Heart left ventricle (tissue), 16 donors: Measurements from ENCODE around the gene TRERF1. TPM values are rescaled to one million over a fixed set of nuclear protein-coding genes. Genes with fewer than 3 reads are reported as not detected.

Source experiments
- ATAC-seq, 4 donors: fragments of 200-7000 bp; cut with Tn5 transposase; one replicate each; pipeline ENCODE4 v1.9.1; 2020 to 2022; ENCODE audit warnings: moderate library complexity in 4 of 4, mild to moderate bottlenecking in 3 of 4, moderate number of reproducible peaks in 1 of 4
- DNase-seq, 5 donors: peaks; one replicate each; pipeline ENCODE4 v3.0.0-alpha.2; 2020
- H3K27ac ChIP-seq, 12 donors: fragments of 200-600 bp; sonication (generic) in 4 of 12; one replicate each; pipeline versions ENCODE4 v1.5.0 to v1.8.0; 2016 to 2022; ENCODE audit warnings: mild to moderate bottlenecking in 2 of 12
- H3K27me3 ChIP-seq, 9 donors: fragments of 200-600 bp; sonication (generic) in 2 of 9; one replicate each; pipeline versions ENCODE4 v1.5.1 to v1.8.0; 2016 to 2022; ENCODE audit warnings: mild to moderate bottlenecking in 3 of 9
- H3K36me3 ChIP-seq, 9 donors: fragments of 200-600 bp; sonication (generic) in 2 of 9; one replicate each; pipeline versions ENCODE4 v1.5.0 to v1.8.0; 2018 to 2022; ENCODE audit warnings: mild to moderate bottlenecking in 2 of 9
- H3K4me1 ChIP-seq, 12 donors: fragments of 200-600 bp; sonication (generic) in 4 of 12; one replicate each; pipeline versions ENCODE4 v1.5.0 to v1.8.0; 2016 to 2022; ENCODE audit warnings: mild to moderate bottlenecking in 3 of 12
- H3K4me3 ChIP-seq, 12 donors: fragments of 200-600 bp; sonication (generic) in 4 of 12; one replicate each; pipeline versions ENCODE4 v1.5.0 to v1.8.0; 2017 to 2022; ENCODE audit warnings: mild to moderate bottlenecking in 9 of 12, moderate library complexity in 4 of 12
- H3K9me3 ChIP-seq, 12 donors: fragments of 200-600 bp; sonication (generic) in 4 of 12; one replicate each; pipeline versions ENCODE4 v1.5.0 to v1.8.0; 2016 to 2022; ENCODE audit warnings: mild to moderate bottlenecking in 1 of 12
- CTCF ChIP-seq, 12 donors: fragments of 200-600 bp; sonication (generic) in 4 of 12; IDR thresholded peaks; one replicate each; pipeline versions ENCODE4 v1.5.0 to v1.8.0; 2018 to 2022; ENCODE audit warnings: antibody characterized with exemption in 12 of 12, mild to moderate bottlenecking in 5 of 12
- POLR2A ChIP-seq, 2 donors: fragments of 450-650 bp; IDR thresholded peaks; one replicate each; pipeline ENCODE4 v1.6.1; 2017; ENCODE audit warnings: antibody characterized with exemption in 2 of 2, mild to moderate bottlenecking in 2 of 2, moderate library complexity in 2 of 2
- WGBS, 4 donors: extraction: QIAGEN DNeasy Blood & Tissue Kit in 2 of 4; methylation state at CpG; one replicate each; pipeline versions ENCODE4 v1.1.5 to v1.1.7; 2013 to 2018; 5-methylcytosine and 5-hydroxymethylcytosine counted together
- intact Hi-C, 10 donors: fragments of 100-400 bp; cut with DNase I; formaldehyde crosslinking; loops; one replicate each; pipeline versions ENCODE4 v1.11.1 to v1.14.2; 2022
- polyA plus RNA-seq, 2 donors: library from polyadenylated mRNA; stranded (reverse); fragments of 200-250 nt; gene quantifications; one replicate each; pipeline ENCODE4 v1.2.3, GENCODE V29; 2013
- total RNA-seq, 9 donors: library from RNA; depleted of rRNA in 2 of 9; stranded (reverse); fragments of >200 nt in 2 of 9; fragmentation: NEBNext Ultra II Directional in 3 of 9; extraction: Animal tissue kit (Norgen Biotek cat#: 25700) in 3 of 9; gene quantifications; one replicate each; pipeline versions ENCODE4 v1.1.0 to v1.2.4, GENCODE V29; 2016 to 2023
- donor health status: ischemic (EF 13 %, LVEDD 7.1; RV severe dilation, severe dysfunction).
- donor health status: healthy with polysubstance abuse.
- donor health status: DM: no; HTN: yes; CAD: no.
- donor health status: DM: no; HTN: no; CAD: no.
- donor health status: ischemic (EF 25% LVEDD 6.9; RV normal size, moderate dysfunction).
- donor health status: ischemic (EF 25% LVEDD 5.7; RV mildly dilated, moderate dysfunction).
- donor health status: healthy.
- donor health status: DM: yes; HTN: yes; CAD: no.
- donor health status: ischemic (EF 35%, LVEDD 5.7; RV mildly dilated, moderate dysfunction).
- donor health status: nonischemic (EF 11% LVEDD 7.7; RV severe dilation, severe dysfunction).
- donor health status: DM: yes; HTN: yes; CAD: no.
- donor health status: PGD.
- donor health status: ischemic (EF 29% LVEDD 5.4; RV normal size, mild dysfunction).
- donor health status: nonischemic (EF 23%, LVEDD 6.1; RV moderate dilation, normal function).

TRERF1 gene
- total and polyA plus RNA-seq, 11 donors: 0.53 to 4.5 (median 1.5) TPM

DNA sequence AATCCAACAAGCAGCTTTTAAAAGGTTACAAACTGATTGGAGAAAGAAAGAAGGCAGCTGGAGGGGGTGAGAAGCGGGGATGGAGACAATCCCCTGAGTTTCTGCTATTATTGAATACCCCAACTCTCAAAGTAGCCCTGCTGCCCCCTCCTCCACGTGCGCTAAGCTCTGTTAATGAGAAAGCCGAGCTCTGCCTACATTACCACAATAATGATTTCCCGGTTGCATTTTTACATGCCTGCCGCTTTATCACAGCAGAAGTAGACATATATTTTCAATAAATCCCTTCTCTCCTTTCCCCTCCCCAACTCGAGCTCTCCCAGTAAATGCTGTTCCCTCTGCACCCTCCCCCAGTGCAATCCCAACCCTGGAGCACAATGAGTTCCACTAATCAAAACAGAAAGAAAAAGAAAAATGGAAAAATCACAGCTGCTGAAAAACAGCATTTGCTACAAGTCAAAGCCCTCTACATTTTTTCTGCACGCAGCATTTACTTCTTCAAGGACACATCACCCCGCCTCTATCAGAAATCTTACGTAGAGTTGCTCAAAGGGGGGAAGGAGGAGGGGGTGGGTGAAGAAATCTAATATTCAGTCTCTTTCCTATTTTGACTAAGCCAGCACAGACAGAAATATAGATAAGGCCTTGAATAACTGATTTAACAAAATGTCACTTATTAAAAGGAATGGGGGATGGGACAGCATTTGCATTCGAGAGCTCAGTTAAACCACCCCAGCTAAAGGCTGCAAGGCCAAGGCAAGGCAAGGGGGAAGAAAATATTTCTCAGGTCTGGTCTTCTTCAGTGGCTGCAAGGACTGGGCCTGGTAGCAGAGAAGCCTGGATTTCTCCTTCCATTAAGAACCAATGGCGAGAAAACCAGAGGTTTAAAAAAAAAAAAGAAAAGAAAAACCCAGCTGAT, 10.7 kb downstream of the TRERF1 start:
- H3K4me3 ChIP-seq: peak overlapping the region in 7 of 12 donors; percentile 5 to 37 (median 22)
- ATAC-seq: peak in 2 of 4 donors; percentile 28 to 53
- TF ChIP-seq POLR2A (IDR thresholded peaks at IDR 0.05) (no peak), CTCF (IDR thresholded peaks at IDR 0.05) (no peak)
- intact Hi-C loops: no loop called here
- H3K9me3 ChIP-seq: no peaks in the 10 kb centered on the region
- H3K4me1 ChIP-seq: peaks cover 0 to 39% (median 12%) of the 10 kb centered on the region in 12 donors
- WGBS, 4 donors: 68 to 78% (median 76%) methylated on average over 12 of the region's 12 CpGs
- DNase-seq: no peak
- H3K27ac ChIP-seq: peak overlapping the region; percentile 23 to 82 (median 56)
- no peaks in the 10 kb centered on the region for H3K36me3 ChIP-seq
- no peaks in the 10 kb centered on the region for H3K27me3 ChIP-seq

GRCh38 chr6:42440027-42440426, 11.7 kb downstream of the TRERF1 start:
- intact Hi-C loops: no loop called here
- H3K27ac ChIP-seq: peak overlapping the region in 4 of 12 donors; percentile 11 to 82 (median 62)

GRCh38 chr6:42436825-42437224, 14.9 kb downstream of the TRERF1 start:
- intact Hi-C loops: no loop called here
- TF ChIP-seq CTCF (IDR thresholded peaks at IDR 0.05) (no peak), POLR2A (IDR thresholded peaks at IDR 0.05) (no peak)
- peaks cover 0 to 8% (median 0%) of the 10 kb centered on the region in 9 donors for H3K36me3 ChIP-seq
- H3K4me3 ChIP-seq: no peak overlapping the region
- H3K4me1 ChIP-seq: peaks cover 0 to 23% (median 9%) of the 10 kb centered on the region in 12 donors
- DNase-seq: no peak
- no peaks in the 10 kb centered on the region for H3K27me3 ChIP-seq
- H3K9me3 ChIP-seq: peaks cover 0 to 17% (median 8%) of the 10 kb centered on the region in 12 donors
- no peak for ATAC-seq
- 88 to 95% (median 92%) methylated on average over 2 of the region's 2 CpGs for WGBS, 4 donors
- H3K27ac ChIP-seq: no peak overlapping the region

More at GRCh38 chr6:42440027-42440426, 11.7 kb downstream of the TRERF1 start:
- DNase-seq (no peak), ATAC-seq (no peak)
- Histone ChIP-seq H3K4me3 (no peak overlapping the region), H3K9me3 (no peaks in the 10 kb centered on the region), H3K27me3 (no peaks in the 10 kb centered on the region), H3K36me3 (no peaks in the 10 kb centered on the region), H3K4me1 (peaks cover 0 to 39% (median 12%) of the 10 kb centered on the region in 12 donors)
- 78 to 84% (median 82%) methylated on average over 6 of the region's 6 CpGs for WGBS, 4 donors
- TF ChIP-seq POLR2A (IDR thresholded peaks at IDR 0.05): no peak
- no peak for TF ChIP-seq CTCF (IDR thresholded peaks at IDR 0.05)

- Histone ChIP-seq H3K4me1 (peaks cover 0 to 7% (median 2%) of the 10 kb centered on the region in 12 donors), H3K36me3 (peaks cover 0 to 8% (median 0%) of the 10 kb centered on the region in 9 donors), H3K4me3 (no peak overlapping the region), H3K27me3 (no peaks in the 10 kb centered on the region), H3K27ac (no peak overlapping the region), H3K9me3 (peaks cover 0 to 17% (median 8%) of the 10 kb centered on the region in 12 donors)
- DNase-seq (no peak), ATAC-seq (no peak)
- intact Hi-C loops: no loop called here
- TF ChIP-seq CTCF (IDR thresholded peaks at IDR 0.05): no peak
- no peak for TF ChIP-seq POLR2A (IDR thresholded peaks at IDR 0.05)
- WGBS, 4 donors: 94 to 99% (median 96%) methylated on average over 2 of the region's 2 CpGs
Observed at GRCh38 chr6:42434237-42434636, 17.5 kb downstream of the TRERF1 start.
